SH-SY5Y (cell line): Measurements from ENCODE around the gene NRAP.

Experiments
- GATA2 ChIP-seq: IDR thresholded peaks from 2 replicates; pipeline ENCODE4 v1.6.1; 2011; ENCODE audit warnings: mild to moderate bottlenecking, low read depth, low read length
- GATA3 ChIP-seq: IDR thresholded peaks from 2 replicates; pipeline ENCODE4 v1.6.1; 2011; ENCODE audit warnings: low read depth, mild to moderate bottlenecking, low read length, moderate library complexity

DNA sequence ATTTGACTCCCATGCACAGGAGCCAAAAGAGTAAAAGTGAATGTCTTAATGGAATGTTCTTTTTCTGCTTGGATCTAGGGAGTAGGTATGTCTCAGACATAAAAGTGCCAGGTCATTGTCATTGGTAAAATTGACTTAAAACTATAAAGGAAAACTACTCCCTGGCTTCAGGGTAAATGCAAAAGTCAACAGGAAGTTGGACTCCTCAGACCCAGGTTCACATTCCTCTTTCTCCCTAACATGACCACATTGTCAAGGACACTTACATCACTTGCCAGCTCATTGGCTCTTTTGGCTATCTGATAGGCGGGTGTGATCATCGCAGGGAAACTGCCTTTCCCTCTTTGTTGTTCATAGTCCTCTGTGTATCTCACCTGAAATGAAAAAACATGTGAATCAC lies 13.7 kb downstream of the NRAP start:
- TF ChIP-seq GATA2 (no peak), GATA3 (no peak)
